Bronchial epithelial cell (primary cell): ENCODE data around the gene CYP3A4. TPM values are rescaled to one million over a fixed set of nuclear protein-coding genes. Genes with fewer than 3 reads are reported as not detected.

Source experiments
- DNase-seq: peaks from one replicate; pipeline ENCODE4 v3.0.0-alpha.2; 2010; ENCODE audit warnings: low read depth
- FAIRE-seq: peaks from 2 replicates; lab custom pipeline; 2011; peaks lifted over from hg19 to GRCh38; lab: Jason Lieb, UNC
- H3K27me3 ChIP-seq: 2 replicates; pipeline ENCODE4 v1.5.1; 2011; ENCODE audit warnings: low read length; ENCODE audit not compliant: control insufficient read depth, insufficient read depth
- H3K36me3 ChIP-seq: 2 replicates; pipeline ENCODE4 v1.5.1; 2011; ENCODE audit warnings: low read length; ENCODE audit not compliant: control insufficient read depth, insufficient read depth
- H3K4me3 ChIP-seq: 2 replicates; pipeline ENCODE4 v1.5.1; 2011; ENCODE audit warnings: mild to moderate bottlenecking, low read depth, low read length, control low read depth
- CTCF ChIP-seq: IDR thresholded peaks from 2 replicates; pipeline ENCODE4 v1.5.1; 2011; ENCODE audit warnings: mild to moderate bottlenecking, moderate library complexity, low read length, control low read depth, inconsistent platforms; ENCODE audit not compliant: insufficient read depth, severe bottlenecking
- total RNA-seq: library from RNA; depleted of rRNA; stranded (reverse); fragments of >200 nt; gene quantifications from 2 replicates; pipeline ENCODE4 v1.2.1, GENCODE V29; 2014

Gene CYP3A4
- total RNA-seq, 1 donor from 2014 or later: not detected

GRCh38 chr7:99827040-99827778 is 43.2 kb upstream of the CYP3A4 start:
- H3K36me3 ChIP-seq: no peaks in the 10 kb centered on the region
- no peak for TF ChIP-seq CTCF
- DNase-seq (no peak), FAIRE-seq (no peak)
- H3K27me3 ChIP-seq: no peaks in the 10 kb centered on the region
- no peak overlapping the region for H3K4me3 ChIP-seq

- Histone ChIP-seq H3K4me3 (no peak overlapping the region), H3K36me3 (no peaks in the 10 kb centered on the region), H3K27me3 (no peaks in the 10 kb centered on the region)
- no peak for DNase-seq
- FAIRE-seq: no peak
- no peak for TF ChIP-seq CTCF
These were observed 41.9 kb upstream of the CYP3A4 start for GRCh38 chr7:99825873-99826272.

GRCh38 chr7:99825452-99825851 is 41.5 kb upstream of the CYP3A4 start:
- no peak overlapping the region for H3K4me3 ChIP-seq
- TF ChIP-seq CTCF: no peak
- DNase-seq: no peak
- no peak for FAIRE-seq
- H3K27me3 ChIP-seq: no peaks in the 10 kb centered on the region
- no peaks in the 10 kb centered on the region for H3K36me3 ChIP-seq

- TF ChIP-seq CTCF: no peak
- Histone ChIP-seq H3K27me3 (no peaks in the 10 kb centered on the region), H3K4me3 (no peak overlapping the region), H3K36me3 (no peaks in the 10 kb centered on the region)
- FAIRE-seq (no peak), DNase-seq (no peak)
These were observed 40.1 kb upstream of the CYP3A4 start for GRCh38 chr7:99824091-99824490.

- H3K4me3 ChIP-seq: no peak overlapping the region
- no peak for TF ChIP-seq CTCF
- H3K36me3 ChIP-seq: no peaks in the 10 kb centered on the region
- DNase-seq: no peak
- no peaks in the 10 kb centered on the region for H3K27me3 ChIP-seq
- no peak for FAIRE-seq
These were observed 39.0 kb upstream of the CYP3A4 start for GRCh38 chr7:99822731-99823718.
